Measurements from ENCODE around the gene NEGR1. TPM values are rescaled to one million over a fixed set of nuclear protein-coding genes. Genes with fewer than 3 reads are reported as not detected.

Gene NEGR1
- total and polyA plus RNA-seq, 10 donors = 0.07 to 1.3 (median 0.54) TPM

- H3K27ac ChIP-seq = no peak overlapping the region
- DNase-seq = no peak
- TF ChIP-seq POLR2AphosphoS5 (IDR thresholded peaks at IDR 0.05) (no peak), POLR2A (IDR thresholded peaks at IDR 0.05) (no peak), CTCF (IDR thresholded peaks at IDR 0.05 in 8 of 11, conservative IDR thresholded peaks at IDR 0.05 in 3 of 11) (no peak)
- H3K36me3 ChIP-seq = no peaks in the 10 kb centered on the region
- no peaks in the 10 kb centered on the region for H3K4me1 ChIP-seq
- WGBS, 5 donors = 88 to 96% (median 93%) methylated on average over 1 of the region's 1 CpG
- H3K27me3 ChIP-seq (replicated peaks in 1 of 7) = no peaks in the 10 kb centered on the region
- intact Hi-C loops (cut with DNase I; ENCODE audit: low total_unique reads) = no loop called here
- H3K4me3 ChIP-seq = no peak overlapping the region
- H3K9me3 ChIP-seq = no peaks in the 10 kb centered on the region
Measured at GRCh38 chr1:71566413-71566812, 715.9 kb downstream of the NEGR1 start.

- no peaks in the 10 kb centered on the region for H3K27me3 ChIP-seq (replicated peaks in 1 of 7)
- no peaks in the 10 kb centered on the region for H3K9me3 ChIP-seq
- no peak overlapping the region for H3K4me3 ChIP-seq
- H3K36me3 ChIP-seq = no peaks in the 10 kb centered on the region
- no peak overlapping the region for H3K27ac ChIP-seq
- WGBS, 5 donors = 38 to 66% (median 45%) methylated on average over 3 of the region's 3 CpGs
- intact Hi-C loops (cut with DNase I; ENCODE audit: low total_unique reads) = no loop called here
- no peaks in the 10 kb centered on the region for H3K4me1 ChIP-seq
- TF ChIP-seq CTCF (IDR thresholded peaks at IDR 0.05 in 8 of 11, conservative IDR thresholded peaks at IDR 0.05 in 3 of 11) (no peak), POLR2A (IDR thresholded peaks at IDR 0.05) (no peak), POLR2AphosphoS5 (IDR thresholded peaks at IDR 0.05) (no peak)
- no peak for DNase-seq
Measured at GRCh38 chr1:71565831-71566230, 716.5 kb downstream of the NEGR1 start.

- H3K4me1 ChIP-seq = no peaks in the 10 kb centered on the region
- no peak overlapping the region for H3K27ac ChIP-seq
- no peaks in the 10 kb centered on the region for H3K9me3 ChIP-seq
- DNase-seq = no peak
- H3K27me3 ChIP-seq (replicated peaks in 1 of 7) = no peaks in the 10 kb centered on the region
- no peak overlapping the region for H3K4me3 ChIP-seq
- H3K36me3 ChIP-seq = no peaks in the 10 kb centered on the region
- intact Hi-C loops (cut with DNase I; ENCODE audit: low total_unique reads) = no loop called here
- TF ChIP-seq CTCF (IDR thresholded peaks at IDR 0.05 in 8 of 11, conservative IDR thresholded peaks at IDR 0.05 in 3 of 11) = no peak
- TF ChIP-seq POLR2A (IDR thresholded peaks at IDR 0.05) = no peak
- no peak for TF ChIP-seq POLR2AphosphoS5 (IDR thresholded peaks at IDR 0.05)
Measured at GRCh38 chr1:71565262-71565661, 717.1 kb downstream of the NEGR1 start.

GRCh38 chr1:71562298-71562697, 720.0 kb downstream of the NEGR1 start:
- no peak for DNase-seq
- H3K4me3 ChIP-seq = no peak overlapping the region
- no peaks in the 10 kb centered on the region for H3K9me3 ChIP-seq
- H3K27ac ChIP-seq = no peak overlapping the region
- 0 to 74% (median 0%) methylated on average over 1 of the region's 1 CpG for WGBS, 5 donors
- TF ChIP-seq CTCF (IDR thresholded peaks at IDR 0.05 in 8 of 11, conservative IDR thresholded peaks at IDR 0.05 in 3 of 11) (no peak), POLR2AphosphoS5 (IDR thresholded peaks at IDR 0.05) (no peak), POLR2A (IDR thresholded peaks at IDR 0.05) (no peak)
- H3K27me3 ChIP-seq (replicated peaks in 1 of 7) = no peaks in the 10 kb centered on the region
- no peaks in the 10 kb centered on the region for H3K36me3 ChIP-seq
- intact Hi-C loops (cut with DNase I; ENCODE audit: low total_unique reads) = no loop called here
- no peaks in the 10 kb centered on the region for H3K4me1 ChIP-seq
